CD4-positive, alpha-beta memory T cell (primary cell): ENCODE results near the gene SYT13. TPM values are rescaled to one million over a fixed set of nuclear protein-coding genes. Genes with fewer than 3 reads are reported as not detected.

Experiments
- CTCF ChIA-PET: fragments of 350-600 bp; sonication (Branson Sonifier 250); formaldehyde crosslinking; loops from one replicate; lab custom pipeline; 2021; ENCODE audit warnings: inconsistent platforms; ENCODE audit not compliant: partially characterized antibody; lab: Charles Lee
- POLR2A ChIA-PET: fragments of 350-600 bp; sonication (Branson Sonifier 250); formaldehyde crosslinking; loops from one replicate; lab custom pipeline; 2021; ENCODE audit not compliant: partially characterized antibody; lab: Charles Lee
- DNase-seq, 5 donors: peaks; one replicate each; pipeline versions ENCODE4 v3.0.0 to v3.0.0-alpha.2; 2020 to 2022; ENCODE audit warnings: mixed read lengths in 1 of 5
- H3K27ac ChIP-seq: one replicate; pipeline ENCODE4 v1.7.0; 2013; ENCODE audit warnings: low read depth, low read length
- H3K27me3 ChIP-seq: 2 replicates; pipeline ENCODE4 v1.7.0; 2013; ENCODE audit warnings: mild to moderate bottlenecking, low read length, moderate library complexity; ENCODE audit not compliant: insufficient read depth
- H3K36me3 ChIP-seq: 2 replicates; pipeline ENCODE4 v1.7.0; 2013; ENCODE audit warnings: mild to moderate bottlenecking, low read length, moderate library complexity; ENCODE audit not compliant: insufficient read depth
- H3K4me1 ChIP-seq: 2 replicates; pipeline ENCODE4 v1.7.0; 2013; ENCODE audit warnings: mild to moderate bottlenecking, low read length, moderate library complexity; ENCODE audit not compliant: insufficient read depth
- H3K4me3 ChIP-seq, 2 donors: one replicate each; pipeline ENCODE4 v1.7.0; 2013; ENCODE audit warnings: low read length in 2 of 2, mild to moderate bottlenecking in 1 of 2
- H3K9me3 ChIP-seq, 2 donors: one replicate each; pipeline ENCODE4 v1.7.0; 2013; ENCODE audit warnings: low read length in 2 of 2, control low read depth in 1 of 2; ENCODE audit not compliant: control insufficient read depth in 1 of 2
- H3K27ac Mint-ChIP-seq, 7 donors: one replicate each; pipeline ENCODE4 v1.8.0; 2020 to 2021; ENCODE audit warnings: mixed read lengths in 7 of 7, mild to moderate bottlenecking in 6 of 7, inconsistent platforms in 3 of 7, moderate library complexity in 3 of 7
- H3K27me3 Mint-ChIP-seq, 2 donors: one replicate each; pipeline ENCODE4 v1.8.0; 2020 to 2021; ENCODE audit warnings: mixed read lengths in 2 of 2
- H3K36me3 Mint-ChIP-seq, 2 donors: one replicate each; pipeline ENCODE4 v1.8.0; 2020 to 2021; ENCODE audit warnings: mixed read lengths in 2 of 2, inconsistent platforms in 1 of 2, mild to moderate bottlenecking in 1 of 2
- H3K4me1 Mint-ChIP-seq, 4 donors: one replicate each; pipeline ENCODE4 v1.8.0; 2020 to 2021; ENCODE audit warnings: mixed read lengths in 4 of 4, mild to moderate bottlenecking in 1 of 4
- H3K4me3 Mint-ChIP-seq, 8 donors: one replicate each; pipeline ENCODE4 v1.8.0; 2020 to 2021; ENCODE audit warnings: mixed read lengths in 8 of 8, mild to moderate bottlenecking in 7 of 8, moderate library complexity in 6 of 8, inconsistent platforms in 3 of 8
- H3K9me3 Mint-ChIP-seq, 8 donors: one replicate each; pipeline ENCODE4 v1.8.0; 2020 to 2021; ENCODE audit warnings: mixed read lengths in 8 of 8, mild to moderate bottlenecking in 5 of 8, inconsistent platforms in 3 of 8, moderate library complexity in 1 of 8
- intact Hi-C: fragments of 100-400 bp; cut with micrococcal nuclease; formaldehyde crosslinking; loops from one replicate; pipeline ENCODE4 v1.15.1; 2023
- polyA plus RNA-seq, 2 donors: library from polyadenylated mRNA; unstranded; fragments of 300-500 nt; fragmentation: Illumina TruSeq; gene quantifications; one replicate each; pipeline ENCODE4 v1.2.3, GENCODE V29; 2021
- total RNA-seq, 2 experiments: library from RNA; stranded (reverse); gene quantifications; one replicate each; pipeline ENCODE4 v1.2.3, GENCODE V29; 2021

The SYT13 gene
- total and polyA plus RNA-seq, 4 experiments from 2014 or later: not detected

DNA sequence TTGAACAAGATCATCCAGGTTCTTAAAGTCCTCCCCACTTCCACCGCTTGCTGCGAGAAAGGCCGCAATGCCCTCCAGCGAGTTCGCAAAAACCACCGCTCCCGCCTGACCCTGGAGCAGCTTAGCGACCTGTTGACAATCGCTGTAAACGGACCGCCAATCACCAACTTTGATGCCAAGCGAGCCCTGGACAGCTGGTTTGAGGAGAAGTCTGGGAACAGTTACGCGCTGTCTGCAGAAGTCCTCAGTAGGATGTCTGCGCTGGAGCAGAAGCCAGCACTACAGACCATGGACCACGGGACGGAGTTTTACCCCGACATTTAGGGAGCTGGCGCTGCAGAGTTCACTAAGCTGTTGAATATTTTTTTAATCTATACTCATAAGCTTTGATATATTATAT is 58.3 kb downstream of the SYT13 start:
- Mint-ChIP-seq H3K9me3 (no peaks in the 10 kb centered on the region), H3K4me3 (no peak overlapping the region), H3K36me3 (peaks cover 20 to 24% of the 10 kb centered on the region in 2 donors), H3K4me1 (peaks cover 0 to 1% (median 0%) of the 10 kb centered on the region in 4 donors), H3K27me3 (no peaks in the 10 kb centered on the region), H3K27ac (no peak overlapping the region)
- H3K27ac ChIP-seq: no peak overlapping the region
- intact Hi-C loops: no loop called here
- H3K4me1 ChIP-seq: no peaks in the 10 kb centered on the region
- DNase-seq: no peak
- H3K4me3 ChIP-seq: no peak overlapping the region
- ChIA-PET CTCF (interaction anchor here (1.0 kb wide), 1 partner anchor 14 kb away, joined by 3 read pairs; no protein-coding TSS in a partner anchor), POLR2A (no interaction called here)
- H3K27me3 ChIP-seq: no peaks in the 10 kb centered on the region
- H3K9me3 ChIP-seq: no peaks in the 10 kb centered on the region
- H3K36me3 ChIP-seq: peaks cover 6% of the 10 kb centered on the region

DNA sequence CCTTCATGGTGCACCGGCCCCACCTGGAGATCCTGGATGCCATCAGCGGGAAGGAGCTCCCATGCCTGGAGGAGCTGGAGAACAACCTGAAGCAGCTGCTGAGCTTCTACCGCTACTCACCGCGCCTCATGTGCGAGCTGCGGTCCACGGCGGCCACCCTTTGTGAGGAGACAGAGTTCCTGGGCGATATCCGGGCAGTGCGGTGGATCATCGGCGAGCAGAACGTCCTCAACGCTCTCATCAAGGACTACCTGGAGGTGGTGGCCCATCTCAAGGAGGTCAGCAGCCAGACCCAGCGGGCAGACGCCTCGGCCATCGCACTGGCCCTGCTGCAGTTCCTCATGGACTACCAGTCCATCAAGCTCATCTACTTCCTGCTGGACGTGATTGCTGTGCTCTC is 59.2 kb downstream of the SYT13 start:
- peaks cover 20 to 28% of the 10 kb centered on the region in 2 donors for H3K36me3 Mint-ChIP-seq
- H3K4me1 ChIP-seq: no peaks in the 10 kb centered on the region
- H3K9me3 ChIP-seq: no peaks in the 10 kb centered on the region
- no peak for DNase-seq
- H3K4me1 Mint-ChIP-seq: peaks cover 0 to 1% (median 0%) of the 10 kb centered on the region in 4 donors
- no peaks in the 10 kb centered on the region for H3K27me3 Mint-ChIP-seq
- no peak overlapping the region for H3K4me3 Mint-ChIP-seq
- no peak overlapping the region for H3K27ac Mint-ChIP-seq
- CTCF ChIA-PET: no interaction called here
- H3K27ac ChIP-seq: no peak overlapping the region
- no peak overlapping the region for H3K4me3 ChIP-seq
- intact Hi-C loops: no loop called here
- POLR2A ChIA-PET: no interaction called here
- H3K36me3 ChIP-seq: peaks cover 6% of the 10 kb centered on the region
- H3K9me3 Mint-ChIP-seq: no peaks in the 10 kb centered on the region
- no peaks in the 10 kb centered on the region for H3K27me3 ChIP-seq

DNA sequence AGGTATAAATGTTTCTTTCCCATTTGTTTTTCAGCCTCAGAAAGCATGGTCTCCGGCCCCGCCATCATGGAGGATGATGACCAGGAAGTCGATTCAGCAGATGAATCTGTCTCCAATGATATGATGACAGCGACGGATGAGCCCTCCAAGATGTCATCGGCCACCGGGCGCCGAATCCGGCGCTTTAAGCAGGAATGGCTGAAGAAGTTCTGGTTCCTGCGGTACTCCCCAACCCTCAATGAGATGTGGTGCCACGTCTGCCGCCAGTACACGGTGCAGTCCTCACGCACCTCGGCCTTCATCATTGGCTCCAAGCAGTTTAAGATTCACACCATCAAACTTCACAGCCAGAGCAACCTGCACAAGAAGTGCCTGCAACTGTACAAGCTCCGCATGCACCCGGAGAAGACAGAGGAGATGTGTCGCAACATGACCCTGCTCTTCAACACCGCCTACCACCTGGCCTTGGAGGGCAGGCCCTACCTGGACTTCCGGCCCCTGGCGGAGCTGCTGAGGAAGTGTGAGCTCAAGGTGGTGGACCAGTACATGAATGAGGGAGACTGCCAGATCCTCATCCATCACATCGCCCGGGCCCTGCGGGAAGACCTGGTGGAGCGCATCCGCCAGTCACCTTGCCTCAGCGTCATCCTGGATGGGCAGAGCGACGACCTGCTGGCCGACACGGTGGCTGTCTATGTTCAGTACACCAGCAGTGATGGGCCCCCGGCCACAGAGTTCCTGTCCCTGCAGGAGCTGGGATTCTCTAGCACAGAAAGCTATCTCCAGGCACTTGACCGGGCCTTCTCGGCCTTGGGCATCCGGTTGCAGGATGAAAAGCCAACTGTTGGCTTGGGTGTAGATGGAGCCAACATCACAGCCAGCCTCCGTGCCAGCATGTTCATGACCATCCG is 59.9 kb downstream of the SYT13 start:
- Histone ChIP-seq H3K9me3 (no peaks in the 10 kb centered on the region), H3K4me3 (no peak overlapping the region), H3K36me3 (peaks cover 6% of the 10 kb centered on the region), H3K27ac (no peak overlapping the region), H3K27me3 (no peaks in the 10 kb centered on the region), H3K4me1 (no peaks in the 10 kb centered on the region)
- ChIA-PET CTCF (no interaction called here), POLR2A (no interaction called here)
- intact Hi-C loops: no loop called here
- H3K9me3 Mint-ChIP-seq: no peaks in the 10 kb centered on the region
- no peak overlapping the region for H3K27ac Mint-ChIP-seq
- peaks cover 24 to 35% of the 10 kb centered on the region in 2 donors for H3K36me3 Mint-ChIP-seq
- H3K27me3 Mint-ChIP-seq: no peaks in the 10 kb centered on the region
- H3K4me3 Mint-ChIP-seq: no peak overlapping the region
- H3K4me1 Mint-ChIP-seq: peaks cover 0 to 1% (median 0%) of the 10 kb centered on the region in 4 donors
- DNase-seq: no peak

DNA sequence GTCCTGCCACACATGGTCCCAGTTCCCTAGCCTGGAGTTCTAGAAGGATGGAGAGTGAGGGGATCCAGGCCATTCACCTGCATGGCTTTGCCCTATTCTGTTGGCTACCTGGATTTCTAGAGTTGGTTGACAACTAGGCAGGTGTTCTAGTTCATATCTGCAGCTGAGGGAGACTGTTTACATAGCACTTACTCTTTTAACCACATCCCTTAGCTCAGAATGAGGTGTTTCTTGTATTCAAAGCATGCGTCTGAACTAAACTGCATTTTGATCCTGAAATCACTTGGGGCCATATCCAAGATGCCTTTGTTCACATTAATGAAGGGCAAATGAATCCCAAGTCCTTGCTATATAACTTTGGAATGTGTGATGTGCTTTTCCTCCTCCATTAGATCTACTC is 60.9 kb downstream of the SYT13 start:
- ChIA-PET POLR2A (no interaction called here), CTCF (no interaction called here)
- H3K9me3 Mint-ChIP-seq: no peaks in the 10 kb centered on the region
- H3K36me3 ChIP-seq: peaks cover 6% of the 10 kb centered on the region
- DNase-seq: no peak
- H3K9me3 ChIP-seq: no peaks in the 10 kb centered on the region
- H3K27me3 Mint-ChIP-seq: no peaks in the 10 kb centered on the region
- H3K36me3 Mint-ChIP-seq: peaks cover 29 to 40% of the 10 kb centered on the region in 2 donors
- no peaks in the 10 kb centered on the region for H3K4me1 ChIP-seq
- no peak overlapping the region for H3K4me3 ChIP-seq
- no peak overlapping the region for H3K27ac ChIP-seq
- no peaks in the 10 kb centered on the region for H3K27me3 ChIP-seq
- peak overlapping the region in 1 of 7 donors; percentile 14 for H3K27ac Mint-ChIP-seq
- peaks cover 0 to under 1% (median 0%) of the 10 kb centered on the region in 4 donors for H3K4me1 Mint-ChIP-seq
- H3K4me3 Mint-ChIP-seq: no peak overlapping the region
- intact Hi-C loops: no loop called here

DNA sequence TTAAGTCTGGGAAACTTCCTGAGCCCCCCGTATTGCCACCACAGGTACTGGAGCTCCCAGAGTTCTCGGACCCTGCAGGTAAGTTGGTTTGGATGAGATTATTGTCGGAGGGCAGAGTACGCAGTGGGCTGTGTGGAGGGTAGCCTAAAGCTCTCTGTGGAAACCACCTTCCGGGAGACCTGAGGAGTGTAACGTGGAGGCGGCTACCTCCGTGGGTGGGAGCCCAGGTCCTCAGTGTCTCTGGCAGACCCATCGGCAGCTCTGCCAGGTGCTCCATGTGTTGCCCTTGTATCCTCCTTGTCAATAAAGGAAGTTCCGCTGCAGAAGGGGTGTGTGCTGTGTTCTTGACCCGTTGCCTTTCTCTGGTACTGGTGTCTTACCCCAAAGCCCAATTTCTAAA is 61.4 kb downstream of the SYT13 start:
- Histone ChIP-seq H3K4me1 (no peaks in the 10 kb centered on the region), H3K27me3 (no peaks in the 10 kb centered on the region), H3K36me3 (peaks cover 6% of the 10 kb centered on the region), H3K4me3 (no peak overlapping the region), H3K27ac (no peak overlapping the region), H3K9me3 (no peaks in the 10 kb centered on the region)
- Mint-ChIP-seq H3K27ac (no peak overlapping the region), H3K4me1 (no peaks in the 10 kb centered on the region), H3K27me3 (no peaks in the 10 kb centered on the region), H3K36me3 (peaks cover 32 to 44% of the 10 kb centered on the region in 2 donors), H3K4me3 (no peak overlapping the region), H3K9me3 (no peaks in the 10 kb centered on the region)
- ChIA-PET POLR2A (no interaction called here), CTCF (no interaction called here)
- intact Hi-C loops: no loop called here
- no peak for DNase-seq

DNA sequence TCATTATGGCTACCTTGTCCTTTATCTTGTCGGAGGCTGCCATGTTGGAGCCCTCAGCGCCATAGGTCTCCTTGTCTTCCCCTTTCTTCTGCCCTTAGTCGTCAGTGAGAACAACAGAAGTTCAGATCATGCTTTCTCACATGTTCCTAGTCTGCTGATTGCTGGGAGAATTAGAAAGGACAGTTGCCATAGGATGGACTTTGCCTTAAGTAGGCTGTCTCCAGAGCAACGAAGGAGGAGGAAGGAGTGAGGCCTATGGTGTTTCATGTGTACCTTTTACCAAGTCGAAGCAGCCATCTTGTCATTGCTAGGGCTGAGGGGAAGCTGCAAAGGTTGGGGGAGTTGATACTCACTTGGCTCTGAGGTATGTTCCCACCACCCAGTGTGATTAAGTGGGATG is 62.6 kb downstream of the SYT13 start:
- H3K27me3 ChIP-seq: no peaks in the 10 kb centered on the region
- H3K4me1 ChIP-seq: no peaks in the 10 kb centered on the region
- ChIA-PET POLR2A (no interaction called here), CTCF (interaction anchor here (1.2 kb wide), 1 partner anchor 10 kb away, joined by 3 read pairs; no protein-coding TSS in a partner anchor)
- Mint-ChIP-seq H3K9me3 (no peaks in the 10 kb centered on the region), H3K36me3 (peaks cover 35 to 46% of the 10 kb centered on the region in 2 donors), H3K27me3 (no peaks in the 10 kb centered on the region), H3K4me3 (no peak overlapping the region), H3K27ac (no peak overlapping the region), H3K4me1 (no peaks in the 10 kb centered on the region)
- intact Hi-C loops: no loop called here
- no peaks in the 10 kb centered on the region for H3K9me3 ChIP-seq
- no peak overlapping the region for H3K4me3 ChIP-seq
- peaks cover 6% of the 10 kb centered on the region for H3K36me3 ChIP-seq
- DNase-seq: no peak
- no peak overlapping the region for H3K27ac ChIP-seq

DNA sequence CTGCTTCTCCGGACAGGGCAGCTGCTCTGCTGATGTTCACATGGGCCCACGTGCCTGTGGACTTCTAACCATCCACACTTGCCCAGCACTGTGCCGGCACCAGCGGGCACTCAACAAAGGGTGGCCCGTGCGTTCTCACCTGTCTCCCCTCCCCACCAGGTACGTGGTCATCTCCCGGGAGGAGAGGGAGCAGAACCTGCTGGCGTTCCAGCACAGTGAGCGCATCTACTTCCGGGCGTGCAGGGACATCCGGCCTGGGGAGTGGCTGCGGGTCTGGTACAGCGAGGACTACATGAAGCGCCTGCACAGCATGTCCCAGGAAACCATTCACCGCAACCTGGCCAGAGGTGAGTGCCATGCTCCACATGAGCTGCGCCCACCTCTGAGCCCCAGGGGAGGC is 66.7 kb downstream of the SYT13 start:
- Histone ChIP-seq H3K9me3 (no peaks in the 10 kb centered on the region), H3K36me3 (no peaks in the 10 kb centered on the region), H3K4me3 (no peak overlapping the region), H3K4me1 (no peaks in the 10 kb centered on the region), H3K27ac (no peak overlapping the region), H3K27me3 (no peaks in the 10 kb centered on the region)
- POLR2A ChIA-PET: no interaction called here
- Mint-ChIP-seq H3K27ac (no peak overlapping the region), H3K4me1 (no peaks in the 10 kb centered on the region), H3K27me3 (no peaks in the 10 kb centered on the region), H3K36me3 (peaks cover 23 to 36% of the 10 kb centered on the region in 2 donors), H3K4me3 (no peak overlapping the region), H3K9me3 (no peaks in the 10 kb centered on the region)
- DNase-seq: no peak
- CTCF ChIA-PET: no interaction called here
- intact Hi-C loops: no loop called here
